ENCODE results near the gene RNU2-63P.
A peak's percentile ranks its signal among the peaks of the same experiment; 100 is the strongest.
"Not testable (repeated sequence)": the region's sequence is repeated elsewhere in the genome, so short reads cannot be mapped to it uniquely, and the experiment has no call there.

The RNU2-63P gene

DNA sequence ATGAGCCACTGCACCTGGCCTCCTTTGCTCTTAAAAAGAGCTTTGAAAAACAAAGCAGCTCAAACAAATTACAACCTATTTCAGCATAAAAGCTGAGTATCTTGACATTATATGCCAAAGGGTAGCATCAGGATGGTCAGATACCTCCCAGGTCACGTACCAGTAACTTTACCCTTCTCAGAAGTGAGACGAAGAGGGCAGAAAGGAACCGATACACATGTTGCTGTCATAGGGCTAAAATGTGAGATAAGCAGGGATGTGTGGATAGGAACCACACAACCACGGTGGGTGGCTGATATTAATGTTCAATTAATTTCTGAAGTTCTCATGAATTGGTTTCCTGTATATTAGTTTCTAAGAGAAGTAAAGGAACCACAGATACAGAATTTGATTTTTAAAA lies 12.6 kb upstream of the RNU2-63P start:
- DNase-seq (ENCODE audit: low read depth): no peak

DNA sequence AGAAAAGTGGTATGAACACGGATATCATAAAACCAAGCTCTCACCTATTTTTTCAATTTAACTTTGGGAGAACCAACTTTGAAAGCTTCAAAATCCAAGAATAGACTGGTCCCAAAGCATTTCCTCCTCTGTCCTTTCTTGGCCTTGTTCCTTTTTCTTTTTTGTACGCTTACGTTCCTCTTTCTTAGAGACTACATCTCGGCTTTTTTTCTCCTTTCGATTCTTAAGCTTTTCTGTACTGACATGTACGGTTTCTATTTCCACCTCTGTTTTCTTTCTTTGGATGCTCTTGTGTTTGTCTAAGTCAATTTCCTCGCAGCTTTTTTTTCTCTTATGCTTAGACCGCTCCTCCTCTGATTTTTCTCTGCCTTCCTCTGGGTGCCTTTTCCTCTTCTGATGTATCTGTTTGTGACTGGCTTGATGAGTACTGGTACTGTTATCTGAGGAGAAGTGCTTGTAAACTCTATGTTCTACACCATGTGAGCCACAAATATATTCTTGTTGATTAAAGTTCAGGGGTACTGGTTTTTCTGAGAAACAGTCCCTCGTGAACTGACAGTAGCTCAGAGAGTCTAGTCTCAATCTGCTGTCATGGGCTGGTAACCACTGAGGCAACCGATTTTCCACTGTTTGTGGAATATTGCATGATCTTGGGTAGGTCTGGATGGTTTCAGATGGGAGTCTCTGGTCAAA lies 11.5 kb upstream of the RNU2-63P start:
- DNase-seq (ENCODE audit: low read depth): no peak

DNA sequence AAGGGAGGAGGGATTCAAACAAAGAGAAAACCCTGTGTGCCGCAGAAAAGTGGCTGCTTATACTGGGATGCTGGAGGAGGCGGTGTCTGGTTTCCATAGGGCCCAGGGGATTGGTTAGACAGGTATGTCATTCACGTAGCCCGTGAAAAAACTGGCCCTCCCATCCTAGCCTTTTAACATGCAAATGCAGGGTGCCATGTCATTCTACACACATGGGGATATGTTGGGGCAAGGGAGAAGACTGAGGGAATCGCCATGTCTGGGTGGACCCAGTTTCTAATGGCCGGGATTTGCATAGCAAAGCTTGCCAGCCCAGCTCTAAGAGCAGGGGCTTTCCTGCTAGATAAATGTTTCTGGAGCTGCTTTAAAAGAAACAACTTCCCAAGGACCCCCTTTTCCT lies 8.2 kb upstream of the RNU2-63P start:
- no peak for DNase-seq (ENCODE audit: low read depth)

DNA sequence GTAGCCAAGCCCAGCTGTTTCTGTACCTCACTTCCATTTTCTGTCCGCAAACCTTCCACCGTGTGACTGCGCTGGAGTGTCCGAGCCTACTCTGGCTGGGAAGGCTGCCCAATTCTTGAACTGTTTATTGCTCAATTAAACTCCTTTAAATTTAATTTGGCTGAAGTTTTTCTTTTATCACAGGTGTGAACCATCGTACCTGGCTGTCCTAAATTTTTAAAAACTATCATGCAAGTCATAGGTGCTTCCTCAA lies 6.2 kb upstream of the RNU2-63P start:
- DNase-seq (ENCODE audit: low read depth): no peak

DNA sequence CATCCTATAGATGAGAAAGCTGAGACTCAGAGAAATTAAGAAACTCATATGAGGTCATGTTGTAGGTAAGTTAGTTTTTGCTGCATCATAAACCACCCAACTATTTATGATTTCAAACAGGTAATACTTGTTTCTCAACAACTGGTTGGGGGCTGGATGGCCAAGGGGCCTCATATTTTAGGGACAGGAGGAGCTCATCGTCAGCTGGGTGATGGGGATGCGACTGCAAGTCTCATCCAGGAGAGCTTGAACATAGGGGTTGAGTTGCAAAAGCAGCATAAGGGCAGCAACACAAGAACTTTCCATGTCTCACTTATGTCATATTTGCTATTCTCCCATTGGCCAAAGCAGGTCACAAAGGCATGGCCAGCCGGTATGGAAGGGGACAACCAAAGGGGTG lies 3.6 kb upstream of the RNU2-63P start:
- DNase-seq (ENCODE audit: low read depth): no peak

DNA sequence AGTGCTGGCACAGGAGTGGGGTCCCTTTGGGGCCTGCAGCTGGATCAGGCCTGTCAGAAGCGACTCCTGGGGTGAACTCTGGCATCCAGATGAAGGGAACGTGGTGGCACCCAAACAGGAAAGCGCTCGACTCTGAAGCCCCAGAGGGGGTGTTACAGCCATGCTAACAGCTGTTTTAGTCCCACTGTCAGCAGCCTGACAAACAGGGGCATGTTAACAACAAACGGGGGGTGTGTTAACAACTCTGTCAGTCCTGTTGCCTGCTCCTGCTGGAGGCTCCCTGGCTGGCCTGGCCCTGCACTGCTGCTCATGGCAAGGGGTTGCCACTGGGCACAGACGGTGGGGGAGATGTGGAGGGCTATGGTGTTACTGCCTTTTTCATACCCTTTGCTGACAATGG lies 2.6 kb upstream of the RNU2-63P start:
- no peak for DNase-seq (ENCODE audit: low read depth)

DNA sequence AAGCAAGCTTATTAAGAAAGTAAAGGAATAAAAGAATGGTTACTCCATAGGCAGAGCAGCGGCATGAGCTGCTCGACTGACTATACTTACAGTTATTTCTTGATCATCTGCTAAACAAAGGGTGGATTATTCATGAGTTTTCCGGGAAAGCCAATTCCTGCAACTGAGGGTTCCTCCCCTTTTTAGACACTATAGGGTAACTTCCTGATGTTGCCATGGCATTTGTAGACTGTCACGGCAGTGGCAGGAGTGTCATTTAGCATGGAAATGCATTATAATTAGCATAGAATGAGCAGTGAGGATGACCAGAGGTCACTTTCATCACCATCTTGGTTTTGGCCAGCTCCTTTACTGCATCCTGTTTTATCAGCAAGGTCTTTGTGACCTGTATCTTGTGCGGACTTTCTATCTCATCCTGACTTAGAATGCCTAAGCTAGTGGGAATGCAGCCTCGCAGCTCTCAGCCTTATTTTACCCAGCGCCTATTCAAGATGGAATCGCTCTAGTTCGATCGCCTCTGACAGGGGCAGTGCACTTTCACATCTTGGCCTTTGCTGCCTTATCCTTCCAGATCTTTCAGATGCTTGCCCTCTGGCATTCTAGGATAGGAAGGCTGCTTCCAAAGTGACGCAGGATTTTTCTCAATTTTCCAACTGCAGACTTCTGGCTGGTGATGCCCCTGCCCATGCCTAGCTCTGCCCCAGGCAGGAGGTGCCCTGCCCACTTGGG lies 1.9 kb upstream of the RNU2-63P start:
- DNase-seq (ENCODE audit: low read depth): not testable (repeated sequence)

DNA sequence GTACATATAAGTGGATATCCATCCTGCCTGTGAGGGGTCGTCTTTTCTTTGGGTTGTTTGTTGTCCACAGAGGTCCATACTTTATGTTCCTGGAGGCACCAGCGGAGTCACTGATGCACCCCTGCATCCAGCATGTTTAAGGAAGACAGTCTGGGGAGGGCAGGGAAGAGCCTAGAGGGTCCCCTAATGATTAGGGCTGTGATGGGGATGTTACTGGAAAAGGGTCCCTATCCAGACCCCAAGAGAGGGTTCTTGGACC lies 1.4 kb upstream of the RNU2-63P start:
- not testable (repeated sequence) for DNase-seq (ENCODE audit: low read depth)

DNA sequence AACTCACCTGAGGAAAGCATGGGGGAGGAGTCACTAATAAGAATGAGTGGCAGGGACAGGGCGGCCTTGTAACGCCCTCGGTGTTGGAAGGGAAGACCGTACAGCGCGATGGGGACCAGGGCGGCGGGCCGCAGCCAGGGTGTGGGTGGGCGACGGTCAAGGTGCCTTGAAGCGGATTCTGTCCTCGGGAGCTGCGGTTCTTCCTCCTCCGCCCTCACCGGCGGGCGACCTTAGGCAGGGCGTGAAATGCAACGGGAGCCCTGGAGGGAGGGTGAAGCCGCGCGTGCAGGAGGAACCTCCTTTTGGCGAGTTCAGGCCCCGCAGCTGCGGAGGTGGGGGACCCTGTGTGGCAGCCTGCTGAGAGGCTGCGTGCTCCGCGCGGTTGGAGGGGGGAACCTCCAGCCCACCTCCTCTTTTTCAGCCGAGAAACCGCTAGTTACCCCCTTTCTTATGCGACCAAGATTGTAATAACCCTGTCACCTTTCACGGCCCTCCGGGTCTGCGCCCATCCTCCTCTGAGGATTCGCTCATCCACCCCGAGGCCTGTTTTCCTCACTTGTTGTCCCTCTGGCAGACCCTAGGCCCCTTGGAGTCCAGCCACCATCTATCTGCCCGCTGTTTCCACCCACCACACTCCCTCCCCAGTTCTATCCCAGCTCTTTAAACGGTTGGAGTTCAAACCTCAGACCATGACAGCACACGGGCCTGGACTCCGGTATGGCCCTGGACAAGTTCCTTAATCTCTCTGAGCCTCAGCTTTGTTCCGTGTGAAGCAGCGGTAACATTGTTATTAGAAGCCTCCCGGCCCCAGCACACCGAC lies 823 bp upstream of the RNU2-63P start:
- DNase-seq (ENCODE audit: low read depth): no peak

DNA sequence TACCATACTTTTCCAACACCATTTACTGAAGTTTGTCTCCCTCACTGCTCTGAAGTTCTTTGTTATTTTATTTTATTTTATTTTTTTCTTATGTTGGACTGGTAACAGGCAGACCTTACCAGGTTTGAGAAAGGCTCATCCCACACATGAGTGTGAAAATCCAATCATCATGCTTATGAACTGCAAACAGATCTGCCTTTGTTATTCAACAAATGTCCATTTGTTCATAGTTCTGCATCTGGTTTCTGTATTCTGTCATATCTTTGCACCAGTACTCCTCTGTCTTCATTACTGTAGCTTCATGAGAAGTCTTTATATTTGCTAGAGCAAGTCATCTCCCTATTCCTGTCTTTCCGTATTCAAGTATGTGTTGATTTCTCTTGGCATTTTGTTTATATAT lies 5.3 kb downstream of the RNU2-63P start:
- no peak for DNase-seq (ENCODE audit: low read depth)

DNA sequence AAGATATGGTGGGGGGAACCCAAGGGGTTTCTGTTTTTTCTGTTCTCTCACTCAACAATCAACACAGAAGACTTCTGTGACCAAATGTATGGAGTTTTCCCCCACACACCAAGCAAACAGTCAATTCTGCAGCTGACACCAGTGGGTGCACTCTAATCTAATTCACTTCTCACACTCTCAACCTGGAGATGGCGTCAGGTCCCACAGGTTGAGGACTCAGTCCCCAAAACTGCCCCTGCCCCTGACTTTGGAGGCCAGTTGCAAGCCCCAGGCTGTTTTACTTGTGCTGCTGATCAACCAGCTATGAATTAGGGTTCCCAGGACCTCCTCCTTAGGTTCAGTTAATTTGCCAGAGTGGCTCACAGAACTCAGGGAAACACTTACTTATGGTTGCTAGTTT lies 6.2 kb downstream of the RNU2-63P start:
- no peak for DNase-seq (ENCODE audit: low read depth)

DNA sequence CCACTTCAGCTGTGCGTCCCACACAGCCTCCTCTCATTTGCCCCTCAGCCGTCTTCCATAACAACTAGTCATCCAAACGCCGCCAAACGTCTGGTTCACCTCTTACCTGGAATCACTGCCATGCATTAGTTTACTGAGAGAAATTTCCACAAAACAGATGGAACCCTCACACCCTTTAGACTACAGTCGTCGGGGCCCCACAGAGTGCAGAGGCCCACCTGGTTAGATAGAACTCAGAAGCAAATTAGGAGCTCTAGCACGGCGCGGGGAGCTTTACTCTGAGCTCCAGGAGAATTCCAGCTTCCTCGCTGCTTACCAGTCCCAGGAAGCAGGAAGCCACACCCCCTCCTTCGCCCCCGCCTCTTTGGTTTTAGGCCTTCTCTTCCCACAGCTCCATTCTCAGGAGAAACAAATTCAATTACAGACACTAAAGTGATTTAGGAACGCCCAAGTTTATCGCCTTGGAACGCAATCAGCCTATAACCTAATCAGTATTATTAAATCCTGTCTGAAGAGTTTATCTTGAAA lies 9.4 kb downstream of the RNU2-63P start:
- DNase-seq (ENCODE audit: low read depth): no peak

DNA sequence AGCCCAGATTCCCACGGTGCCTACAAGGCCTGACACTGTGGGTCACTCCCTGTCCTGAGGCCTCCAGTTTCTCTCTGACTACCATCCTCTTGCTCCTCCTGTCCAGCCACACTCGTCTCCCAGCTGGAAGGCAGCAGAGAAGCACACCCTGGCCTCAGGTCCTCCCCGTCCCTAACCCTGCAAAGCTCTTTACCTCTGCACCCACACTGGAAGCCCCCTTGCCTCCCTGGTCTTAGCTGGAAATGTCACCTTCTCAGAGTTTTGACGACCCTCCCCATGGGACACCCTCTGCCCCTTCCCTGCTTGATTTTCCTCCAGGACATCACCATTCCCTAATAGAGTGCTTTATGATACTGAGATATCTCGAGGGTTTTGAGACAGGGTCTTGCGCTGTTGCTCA lies 10.6 kb downstream of the RNU2-63P start:
- no peak for DNase-seq (ENCODE audit: low read depth)

DNA sequence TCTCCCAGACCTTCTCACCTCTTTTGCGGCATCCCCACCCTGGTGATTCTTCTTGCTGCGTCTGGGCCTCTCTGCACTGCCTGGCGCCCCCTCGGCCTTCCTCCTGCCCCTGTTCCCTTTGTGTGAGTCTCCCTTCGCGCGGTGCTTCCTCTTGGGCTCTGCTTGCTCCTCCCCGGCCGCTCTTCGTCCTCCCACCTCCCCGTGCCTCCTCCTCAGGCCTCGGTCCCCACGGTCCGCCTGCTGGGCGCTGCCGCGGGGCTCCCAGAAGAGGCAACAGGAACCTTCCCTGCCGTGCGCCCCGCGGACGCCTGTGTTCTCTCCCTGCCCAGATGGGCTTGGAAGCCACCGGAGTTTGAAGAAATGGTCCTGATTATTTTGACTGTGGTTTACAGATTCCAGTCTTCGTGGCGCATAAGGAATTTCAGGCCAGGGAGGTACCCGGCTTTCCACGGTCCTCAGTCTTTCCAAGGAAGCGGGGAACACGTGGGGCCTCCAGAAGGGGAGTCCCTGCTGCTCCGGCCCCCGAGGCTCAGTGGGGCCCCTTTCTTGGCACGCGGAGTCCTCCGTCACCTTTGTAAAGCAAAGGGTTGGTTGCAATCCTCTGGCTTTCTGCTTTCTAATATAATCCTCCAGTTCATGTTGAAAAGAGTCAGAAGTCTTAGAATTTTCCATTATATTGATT lies 13.1 kb downstream of the RNU2-63P start:
- no peak for DNase-seq (ENCODE audit: low read depth)

DNA sequence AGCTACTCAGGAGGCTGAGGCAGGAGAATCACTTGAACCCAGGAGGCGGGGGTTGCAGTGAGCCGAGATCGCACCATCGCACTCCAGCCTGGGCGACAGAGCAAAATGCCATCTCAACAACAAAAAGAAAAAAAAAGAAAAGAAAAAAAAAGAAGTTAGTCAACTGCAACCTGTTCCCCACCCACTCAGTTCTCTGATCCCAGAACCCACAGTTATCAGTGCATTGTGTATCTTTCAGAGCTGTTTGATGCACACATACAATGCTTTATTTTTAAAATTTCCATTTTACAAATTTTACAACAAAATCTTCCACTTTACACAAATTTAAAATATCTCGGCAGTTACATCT lies 14.0 kb downstream of the RNU2-63P start:
- DNase-seq (ENCODE audit: low read depth): no peak

DNA sequence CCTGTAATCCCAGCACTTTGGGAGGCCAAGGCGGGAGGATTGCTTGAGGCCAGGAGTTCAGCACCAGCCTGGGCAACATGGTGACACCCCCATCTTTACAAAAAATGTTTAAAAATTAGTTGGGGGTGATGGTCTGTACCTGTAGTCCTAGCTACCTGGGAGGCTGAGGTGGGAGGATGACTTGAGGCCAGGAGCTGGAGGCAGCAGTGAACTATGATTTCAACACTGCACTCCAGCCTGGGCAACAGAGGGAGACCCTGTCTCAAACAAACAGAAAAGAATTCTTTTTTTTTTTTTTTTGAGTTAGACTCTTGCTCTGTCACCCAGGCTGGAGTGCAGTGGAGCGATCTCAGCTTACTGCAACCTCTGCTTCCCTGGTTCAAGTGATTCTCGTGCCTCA lies 15.9 kb downstream of the RNU2-63P start:
- not testable (repeated sequence) for DNase-seq (ENCODE audit: low read depth)

DNA sequence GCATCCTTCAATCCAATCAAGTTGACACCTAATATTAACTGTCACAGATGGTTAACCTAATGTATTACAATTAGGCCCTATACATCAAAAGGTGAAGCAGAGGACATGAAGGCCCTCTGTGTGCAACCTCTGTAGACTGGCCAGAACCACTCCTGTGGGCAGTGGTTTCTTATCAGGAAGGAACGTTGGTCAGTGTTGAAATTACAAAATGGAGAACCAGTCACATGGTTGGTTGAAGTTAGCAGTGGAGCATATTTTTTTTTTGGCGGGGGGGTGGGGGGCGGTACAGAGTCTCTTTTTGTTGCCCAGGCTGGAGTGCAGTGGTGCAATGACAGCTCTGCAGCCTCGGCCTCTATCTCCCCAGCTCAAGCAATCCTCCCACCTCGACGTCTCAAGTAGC lies 19.8 kb downstream of the RNU2-63P start:
- DNase-seq (ENCODE audit: low read depth): peak; percentile 31

DNA sequence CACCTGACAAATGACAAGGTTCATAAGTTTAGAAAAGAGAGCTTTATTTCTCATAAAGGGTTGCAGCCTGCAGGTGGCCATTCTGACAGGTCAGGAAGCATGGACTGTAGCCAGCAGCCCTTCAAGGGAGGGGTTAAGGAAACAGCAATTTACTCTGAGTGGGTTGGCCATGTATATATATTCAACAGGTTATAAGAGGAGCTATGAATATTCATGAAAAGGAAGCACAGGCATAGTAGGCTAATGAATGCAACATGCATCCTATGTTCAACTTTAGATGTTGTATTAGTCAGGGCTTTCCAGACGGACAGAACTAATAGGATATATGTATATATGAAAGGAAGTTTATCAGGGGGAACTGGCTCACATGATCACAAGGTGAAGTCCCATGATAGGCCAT lies 20.6 kb downstream of the RNU2-63P start:
- DNase-seq (ENCODE audit: low read depth): no peak

DNA sequence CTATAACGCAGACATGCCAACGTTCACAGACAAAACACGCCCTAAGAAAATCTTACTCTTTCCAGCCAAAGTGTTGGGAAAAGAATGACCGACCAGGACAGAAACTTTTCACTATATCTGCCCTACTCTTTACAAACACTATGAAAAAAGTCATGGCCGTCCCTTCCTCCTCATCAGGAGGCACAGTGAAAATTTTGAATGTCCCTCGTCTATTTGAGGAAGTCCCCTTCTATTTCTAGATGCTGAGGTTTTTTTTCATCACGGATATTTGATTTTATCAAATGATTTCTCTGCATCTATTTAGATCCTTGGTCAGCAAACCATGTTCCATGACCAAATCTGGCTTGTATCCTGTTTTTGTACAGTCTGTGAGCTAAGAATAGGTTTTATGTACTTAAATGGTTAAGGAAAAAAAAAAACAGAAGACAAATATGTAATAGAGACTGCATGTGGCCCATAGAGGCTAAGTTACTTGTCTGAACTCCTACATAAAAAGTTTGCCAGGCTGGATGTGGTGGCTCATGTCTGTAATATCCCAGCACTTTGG lies 22.0 kb downstream of the RNU2-63P start:
- not testable (repeated sequence) for DNase-seq (ENCODE audit: low read depth)

DNA sequence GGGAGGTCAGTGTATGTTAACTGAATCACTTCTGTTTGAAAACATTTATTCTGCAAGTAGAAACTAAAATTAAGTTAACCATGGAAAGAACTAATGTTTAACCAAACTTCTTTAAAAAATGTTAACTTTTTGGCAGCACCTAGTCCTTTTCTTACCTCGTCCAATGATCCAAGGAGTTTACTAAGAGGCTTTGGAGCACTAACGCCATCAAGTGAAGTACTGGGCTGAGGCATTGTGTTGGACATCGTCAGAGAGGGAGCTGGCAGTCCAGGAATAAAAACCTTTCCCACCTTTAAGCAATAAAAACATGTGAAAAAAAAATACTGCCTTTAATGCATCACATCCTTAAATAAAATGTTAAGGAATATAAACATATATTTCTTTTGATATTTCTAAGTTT lies 23.8 kb downstream of the RNU2-63P start:
- not testable (repeated sequence) for DNase-seq (ENCODE audit: low read depth)

DNA sequence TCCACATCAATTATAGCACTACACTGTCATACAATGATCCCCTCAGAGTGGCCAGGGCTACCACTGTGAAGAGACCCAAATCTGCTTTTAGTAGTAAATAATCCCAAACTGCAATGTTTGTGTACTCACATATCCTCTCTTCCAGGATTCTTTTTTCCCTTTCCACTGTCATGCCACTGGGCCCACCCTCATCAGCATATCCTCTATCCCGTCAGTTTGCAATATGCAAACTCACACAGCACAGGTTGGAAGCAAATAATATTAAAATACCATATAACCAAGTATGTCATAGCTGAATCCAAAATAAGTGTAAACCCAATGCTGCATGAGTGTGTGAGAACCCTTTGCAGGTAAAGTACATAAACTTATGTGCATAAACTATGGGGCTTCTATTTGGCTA lies 28.9 kb downstream of the RNU2-63P start:
- not testable (repeated sequence) for DNase-seq (ENCODE audit: low read depth)

DNA sequence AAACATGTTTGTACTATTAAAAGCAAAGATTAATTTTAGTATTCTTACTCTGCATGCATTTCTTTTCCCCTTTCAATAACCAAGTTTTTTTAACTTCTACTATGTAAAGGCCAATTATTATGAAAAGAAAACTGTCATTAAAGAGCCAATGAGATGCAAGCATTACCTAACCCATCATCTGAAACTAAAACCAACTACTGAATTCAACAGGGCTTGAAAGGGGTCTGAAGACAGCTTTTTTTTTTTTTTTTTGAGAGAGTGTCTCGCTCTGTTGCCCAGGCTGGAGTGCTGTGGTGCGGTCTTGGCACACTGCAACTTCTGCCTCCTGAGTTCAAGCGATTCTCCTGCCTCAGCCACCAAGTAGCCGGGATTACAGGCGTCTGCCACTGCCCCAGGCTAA lies 30.4 kb downstream of the RNU2-63P start:
- not testable (repeated sequence) for DNase-seq (ENCODE audit: low read depth)

DNA sequence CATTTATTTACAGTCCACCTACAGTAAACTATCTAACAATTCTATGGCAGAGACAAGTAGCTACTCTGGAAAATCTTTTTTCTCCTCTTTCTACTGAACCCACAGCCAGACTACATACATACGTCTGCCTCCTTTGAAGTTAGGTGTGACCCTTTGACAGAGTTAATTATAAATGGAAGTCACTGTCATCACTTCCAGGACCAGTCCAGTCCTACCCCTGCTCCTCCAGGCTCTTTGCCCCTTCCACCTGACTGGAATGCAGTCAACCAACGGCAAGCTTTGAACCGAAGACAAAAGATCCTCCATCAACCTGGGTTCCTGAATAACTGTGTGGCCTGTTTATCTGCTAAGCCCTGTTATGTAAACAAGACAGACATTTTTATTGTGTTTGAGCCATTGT lies 35.2 kb downstream of the RNU2-63P start:
- not testable (repeated sequence) for DNase-seq (ENCODE audit: low read depth)

Measured in CMK (cell line).